ENCODE data around the gene COL25A1.

COL25A1 gene

GRCh38 chr4:109206620-109207019, 95.8 kb downstream of the COL25A1 start:
- Histone ChIP-seq H3K4me1 (no peaks in the 10 kb centered on the region), H3K4me2 (no peak overlapping the region), H4K20me1 (no peaks in the 10 kb centered on the region), H3K27ac (no peak overlapping the region), H3K9ac (no peak overlapping the region), H3K9me3 (no peaks in the 10 kb centered on the region), H3K27me3 (no peaks in the 10 kb centered on the region), H3K36me3 (no peaks in the 10 kb centered on the region), H3K4me3 (no peak overlapping the region)
- TF ChIP-seq Cebpa-rat (IDR thresholded peaks at IDR 0.05), result no peak

- TF ChIP-seq Cebpa-rat (IDR thresholded peaks at IDR 0.05), result no peak
- H3K27ac ChIP-seq, result no peak overlapping the region
- no peak overlapping the region for H3K4me3 ChIP-seq
- no peaks in the 10 kb centered on the region for H4K20me1 ChIP-seq
- no peaks in the 10 kb centered on the region for H3K9me3 ChIP-seq
- H3K9ac ChIP-seq, result no peak overlapping the region
- H3K4me2 ChIP-seq, result no peak overlapping the region
- no peaks in the 10 kb centered on the region for H3K36me3 ChIP-seq
- H3K27me3 ChIP-seq, result no peaks in the 10 kb centered on the region
- no peaks in the 10 kb centered on the region for H3K4me1 ChIP-seq
Measured at GRCh38 chr4:109205186-109205585, 97.3 kb downstream of the COL25A1 start.

GRCh38 chr4:109199585-109199984, 102.9 kb downstream of the COL25A1 start:
- H3K27ac ChIP-seq, result no peak overlapping the region
- H3K9ac ChIP-seq, result no peak overlapping the region
- no peaks in the 10 kb centered on the region for H3K36me3 ChIP-seq
- no peaks in the 10 kb centered on the region for H3K4me1 ChIP-seq
- H3K4me2 ChIP-seq, result no peak overlapping the region
- no peak overlapping the region for H3K4me3 ChIP-seq
- H4K20me1 ChIP-seq, result no peaks in the 10 kb centered on the region
- H3K27me3 ChIP-seq, result no peaks in the 10 kb centered on the region
- TF ChIP-seq Cebpa-rat (IDR thresholded peaks at IDR 0.05), result no peak
- no peaks in the 10 kb centered on the region for H3K9me3 ChIP-seq

- Histone ChIP-seq H4K20me1 (no peaks in the 10 kb centered on the region), H3K27me3 (no peaks in the 10 kb centered on the region), H3K9me3 (no peaks in the 10 kb centered on the region), H3K9ac (no peak overlapping the region), H3K4me2 (no peak overlapping the region), H3K27ac (no peak overlapping the region), H3K36me3 (no peaks in the 10 kb centered on the region), H3K4me1 (no peaks in the 10 kb centered on the region), H3K4me3 (no peak overlapping the region)
- no peak for TF ChIP-seq Cebpa-rat (IDR thresholded peaks at IDR 0.05)
Measured at GRCh38 chr4:109195646-109196045, 106.8 kb downstream of the COL25A1 start.

- no peak overlapping the region for H3K4me3 ChIP-seq
- H3K27me3 ChIP-seq, result no peaks in the 10 kb centered on the region
- no peak overlapping the region for H3K27ac ChIP-seq
- no peaks in the 10 kb centered on the region for H3K4me1 ChIP-seq
- no peak for TF ChIP-seq Cebpa-rat (IDR thresholded peaks at IDR 0.05)
- no peak overlapping the region for H3K4me2 ChIP-seq
- no peaks in the 10 kb centered on the region for H4K20me1 ChIP-seq
- H3K36me3 ChIP-seq, result no peaks in the 10 kb centered on the region
- H3K9ac ChIP-seq, result no peak overlapping the region
- no peaks in the 10 kb centered on the region for H3K9me3 ChIP-seq
Measured at GRCh38 chr4:109191216-109191615, 111.2 kb downstream of the COL25A1 start.

- Histone ChIP-seq H3K9me3 (no peaks in the 10 kb centered on the region), H3K36me3 (no peaks in the 10 kb centered on the region), H3K4me1 (no peaks in the 10 kb centered on the region), H3K4me3 (no peak overlapping the region), H3K9ac (no peak overlapping the region), H4K20me1 (no peaks in the 10 kb centered on the region), H3K27ac (no peak overlapping the region), H3K27me3 (no peaks in the 10 kb centered on the region), H3K4me2 (no peak overlapping the region)
- no peak for TF ChIP-seq Cebpa-rat (IDR thresholded peaks at IDR 0.05)
Measured at GRCh38 chr4:109186458-109186945, 116.0 kb downstream of the COL25A1 start.

- no peaks in the 10 kb centered on the region for H3K27me3 ChIP-seq
- no peak overlapping the region for H3K27ac ChIP-seq
- H3K9ac ChIP-seq, result no peak overlapping the region
- H4K20me1 ChIP-seq, result no peaks in the 10 kb centered on the region
- H3K9me3 ChIP-seq, result no peaks in the 10 kb centered on the region
- H3K36me3 ChIP-seq, result no peaks in the 10 kb centered on the region
- H3K4me2 ChIP-seq, result no peak overlapping the region
- no peaks in the 10 kb centered on the region for H3K4me1 ChIP-seq
- no peak overlapping the region for H3K4me3 ChIP-seq
- no peak for TF ChIP-seq Cebpa-rat (IDR thresholded peaks at IDR 0.05)
Measured at GRCh38 chr4:109185951-109186350, 116.5 kb downstream of the COL25A1 start.

GRCh38 chr4:109185548-109185947, 116.9 kb downstream of the COL25A1 start:
- no peak overlapping the region for H3K27ac ChIP-seq
- H3K27me3 ChIP-seq, result no peaks in the 10 kb centered on the region
- no peak overlapping the region for H3K9ac ChIP-seq
- no peaks in the 10 kb centered on the region for H3K4me1 ChIP-seq
- H3K4me3 ChIP-seq, result no peak overlapping the region
- no peaks in the 10 kb centered on the region for H4K20me1 ChIP-seq
- no peaks in the 10 kb centered on the region for H3K9me3 ChIP-seq
- no peaks in the 10 kb centered on the region for H3K36me3 ChIP-seq
- no peak overlapping the region for H3K4me2 ChIP-seq
- TF ChIP-seq Cebpa-rat (IDR thresholded peaks at IDR 0.05), result no peak

GRCh38 chr4:109184491-109184961, 117.9 kb downstream of the COL25A1 start:
- H3K4me2 ChIP-seq, result no peak overlapping the region

GRCh38 chr4:109183931-109184490, 118.4 kb downstream of the COL25A1 start:
- H3K4me3 ChIP-seq, result no peak overlapping the region
- no peaks in the 10 kb centered on the region for H3K27me3 ChIP-seq
- H3K27ac ChIP-seq, result no peak overlapping the region
- H4K20me1 ChIP-seq, result no peaks in the 10 kb centered on the region
- no peak for TF ChIP-seq Cebpa-rat (IDR thresholded peaks at IDR 0.05)
- no peaks in the 10 kb centered on the region for H3K36me3 ChIP-seq
- no peak overlapping the region for H3K9ac ChIP-seq
- no peaks in the 10 kb centered on the region for H3K4me1 ChIP-seq
- H3K9me3 ChIP-seq, result no peaks in the 10 kb centered on the region
- no peak overlapping the region for H3K4me2 ChIP-seq

More at GRCh38 chr4:109184491-109184961, 117.9 kb downstream of the COL25A1 start:
- Histone ChIP-seq H3K9me3 (no peaks in the 10 kb centered on the region), H3K4me3 (no peak overlapping the region), H3K27me3 (no peaks in the 10 kb centered on the region), H3K27ac (no peak overlapping the region), H3K36me3 (no peaks in the 10 kb centered on the region), H3K4me1 (no peaks in the 10 kb centered on the region), H3K9ac (no peak overlapping the region), H4K20me1 (no peaks in the 10 kb centered on the region)
- no peak for TF ChIP-seq Cebpa-rat (IDR thresholded peaks at IDR 0.05)

- no peak overlapping the region for H3K27ac ChIP-seq
- no peak overlapping the region for H3K4me2 ChIP-seq
- H3K9me3 ChIP-seq, result no peaks in the 10 kb centered on the region
- no peak overlapping the region for H3K9ac ChIP-seq
- H3K4me1 ChIP-seq, result no peaks in the 10 kb centered on the region
- no peaks in the 10 kb centered on the region for H4K20me1 ChIP-seq
- H3K27me3 ChIP-seq, result no peaks in the 10 kb centered on the region
- no peak overlapping the region for H3K4me3 ChIP-seq
- no peak for TF ChIP-seq Cebpa-rat (IDR thresholded peaks at IDR 0.05)
- H3K36me3 ChIP-seq, result no peaks in the 10 kb centered on the region
Measured at GRCh38 chr4:109182696-109183095, 119.8 kb downstream of the COL25A1 start.

Data from BLaER1 (cell line).